Lower lobe of right lung (tissue), 2 donors: ENCODE data around the gene DIP2B. TPM values are rescaled to one million over a fixed set of nuclear protein-coding genes. Genes with fewer than 3 reads are reported as not detected.

Experiments
- ATAC-seq, 2 donors: fragments of 200-7000 bp; cut with Tn5 transposase; one replicate each; pipeline ENCODE4 v1.9.1; 2020 to 2022; ENCODE audit warnings: mild to moderate bottlenecking in 2 of 2, moderate library complexity in 2 of 2
- DNase-seq: peaks from one replicate; pipeline ENCODE4 v3.0.0-alpha.2; 2020
- H3K27ac ChIP-seq: fragments of 200-600 bp; one replicate; pipeline ENCODE4 v1.8.0; 2022
- H3K27me3 ChIP-seq: fragments of 200-600 bp; one replicate; pipeline ENCODE4 v1.8.0; 2022; ENCODE audit warnings: low read depth
- H3K36me3 ChIP-seq: fragments of 200-600 bp; one replicate; pipeline ENCODE4 v1.8.0; 2022; ENCODE audit warnings: mild to moderate bottlenecking
- H3K4me1 ChIP-seq: fragments of 200-600 bp; one replicate; pipeline ENCODE4 v1.8.0; 2022
- H3K4me3 ChIP-seq: fragments of 200-600 bp; one replicate; pipeline ENCODE4 v1.8.0; 2022; ENCODE audit warnings: mild to moderate bottlenecking
- H3K9me3 ChIP-seq: fragments of 200-600 bp; one replicate; pipeline ENCODE4 v1.8.0; 2022
- CTCF ChIP-seq: fragments of 200-600 bp; IDR thresholded peaks from one replicate; pipeline ENCODE4 v1.8.0; 2022; ENCODE audit warnings: antibody characterized with exemption, mild to moderate bottlenecking
- intact Hi-C: fragments of 100-400 bp; cut with DNase I; formaldehyde crosslinking; loops from one replicate; pipeline ENCODE4 v1.11.0; 2022
- total RNA-seq: library from RNA; stranded (reverse); fragmentation: NEBNext Ultra II Directional; extraction: Animal tissue kit (Norgen Biotek cat#: 25700); gene quantifications from one replicate; pipeline ENCODE4 v1.2.1, GENCODE V29; 2021
- donor health status: DM: no; HTN: yes; CAD: no; lungs with severe emphysema.

Gene DIP2B
- total RNA-seq, 1 donor from 2014 or later: 32.8 TPM

GRCh38 chr12:50564948-50565297 is 60.1 kb downstream of the DIP2B start:
- DNase-seq: no peak
- no peak for ATAC-seq
- H3K27ac ChIP-seq: peak overlapping the region; percentile 42
- H3K27me3 ChIP-seq: no peaks in the 10 kb centered on the region
- H3K9me3 ChIP-seq: no peaks in the 10 kb centered on the region
- H3K4me3 ChIP-seq: no peak overlapping the region
- H3K4me1 ChIP-seq: peaks cover 55% of the 10 kb centered on the region
- H3K36me3 ChIP-seq: no peaks in the 10 kb centered on the region
- TF ChIP-seq CTCF: no peak
- intact Hi-C loops: no loop called here

GRCh38 chr12:50566066-50566465 is 61.3 kb downstream of the DIP2B start:
- Histone ChIP-seq H3K36me3 (no peaks in the 10 kb centered on the region), H3K27ac (no peak overlapping the region), H3K27me3 (no peaks in the 10 kb centered on the region), H3K4me3 (no peak overlapping the region), H3K4me1 (peaks cover 59% of the 10 kb centered on the region), H3K9me3 (no peaks in the 10 kb centered on the region)
- DNase-seq: no peak
- intact Hi-C loops: no loop called here
- no peak for TF ChIP-seq CTCF
- no peak for ATAC-seq

GRCh38 chr12:50567926-50568325 is 63.1 kb downstream of the DIP2B start:
- H3K36me3 ChIP-seq: no peaks in the 10 kb centered on the region
- intact Hi-C loops: no loop called here
- peak overlapping the region; percentile 46 for H3K27ac ChIP-seq
- peaks cover 77% of the 10 kb centered on the region for H3K4me1 ChIP-seq
- H3K27me3 ChIP-seq: no peaks in the 10 kb centered on the region
- DNase-seq (no peak), ATAC-seq (peak; percentile 37 to 45)
- no peak overlapping the region for H3K4me3 ChIP-seq
- TF ChIP-seq CTCF: no peak
- H3K9me3 ChIP-seq: no peaks in the 10 kb centered on the region

GRCh38 chr12:50568338-50569091 is 63.7 kb downstream of the DIP2B start:
- Histone ChIP-seq H3K36me3 (no peaks in the 10 kb centered on the region), H3K9me3 (no peaks in the 10 kb centered on the region), H3K4me1 (peaks cover 83% of the 10 kb centered on the region), H3K4me3 (no peak overlapping the region), H3K27me3 (no peaks in the 10 kb centered on the region), H3K27ac (peak overlapping the region; percentile 46)
- no peak for TF ChIP-seq CTCF
- intact Hi-C loops: no loop called here
- DNase-seq (no peak), ATAC-seq (peak in 1 of 2 donors; percentile 22)

- H3K9me3 ChIP-seq: no peaks in the 10 kb centered on the region
- no peak for TF ChIP-seq CTCF
- peaks cover 83% of the 10 kb centered on the region for H3K4me1 ChIP-seq
- ATAC-seq (no peak), DNase-seq (no peak)
- no peaks in the 10 kb centered on the region for H3K27me3 ChIP-seq
- no peak overlapping the region for H3K4me3 ChIP-seq
- H3K36me3 ChIP-seq: no peaks in the 10 kb centered on the region
- H3K27ac ChIP-seq: peak overlapping the region; percentile 46
- intact Hi-C loops: no loop called here
Observed at GRCh38 chr12:50569321-50569720, 64.5 kb downstream of the DIP2B start.
